GM12872 (cell line): ENCODE measurements around the gene USP6NL.

Experiments
- TF ChIP-seq, protein P1 (sequence below): IDR thresholded peaks from 3 replicates; pipeline ENCODE4 v1.5.1; 2011; ENCODE audit warnings: low read depth, mild to moderate bottlenecking, low read length, moderate library complexity; ENCODE audit not compliant: insufficient read depth

USP6NL gene

DNA sequence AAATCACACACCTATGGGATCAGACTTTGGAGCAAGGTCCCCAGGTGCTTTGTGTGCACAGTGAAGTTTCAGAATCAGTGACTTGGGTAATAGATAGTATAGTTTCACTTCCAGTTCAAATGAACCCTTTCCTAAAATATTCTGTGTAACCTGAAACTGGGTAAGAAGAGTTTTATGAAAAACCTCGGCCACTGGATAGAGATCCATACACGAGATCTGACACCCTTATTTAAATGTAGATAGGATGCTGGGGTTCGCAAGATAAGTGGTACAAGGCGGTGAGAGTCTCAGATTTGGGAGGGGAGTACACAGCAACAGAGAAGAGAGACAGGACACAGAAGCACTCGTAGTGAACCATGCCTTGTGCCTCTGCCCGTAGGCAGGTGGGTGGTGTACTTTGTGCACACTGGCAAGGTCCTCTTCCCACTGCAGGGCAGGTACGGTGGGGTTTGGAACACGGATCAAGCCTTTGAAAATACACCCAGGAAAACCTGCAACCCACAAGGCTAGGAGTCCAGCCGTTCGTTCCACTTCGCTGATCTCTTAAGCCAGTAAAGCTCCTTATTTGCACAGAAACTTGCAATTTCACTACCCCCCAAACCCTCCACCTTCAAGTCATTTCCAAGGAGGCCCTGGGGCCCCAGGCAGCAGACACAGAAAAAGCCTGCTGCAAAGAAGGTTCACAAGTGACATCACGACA, 162.8 kb downstream of the USP6NL start:
- TF ChIP-seq, protein P1, sequence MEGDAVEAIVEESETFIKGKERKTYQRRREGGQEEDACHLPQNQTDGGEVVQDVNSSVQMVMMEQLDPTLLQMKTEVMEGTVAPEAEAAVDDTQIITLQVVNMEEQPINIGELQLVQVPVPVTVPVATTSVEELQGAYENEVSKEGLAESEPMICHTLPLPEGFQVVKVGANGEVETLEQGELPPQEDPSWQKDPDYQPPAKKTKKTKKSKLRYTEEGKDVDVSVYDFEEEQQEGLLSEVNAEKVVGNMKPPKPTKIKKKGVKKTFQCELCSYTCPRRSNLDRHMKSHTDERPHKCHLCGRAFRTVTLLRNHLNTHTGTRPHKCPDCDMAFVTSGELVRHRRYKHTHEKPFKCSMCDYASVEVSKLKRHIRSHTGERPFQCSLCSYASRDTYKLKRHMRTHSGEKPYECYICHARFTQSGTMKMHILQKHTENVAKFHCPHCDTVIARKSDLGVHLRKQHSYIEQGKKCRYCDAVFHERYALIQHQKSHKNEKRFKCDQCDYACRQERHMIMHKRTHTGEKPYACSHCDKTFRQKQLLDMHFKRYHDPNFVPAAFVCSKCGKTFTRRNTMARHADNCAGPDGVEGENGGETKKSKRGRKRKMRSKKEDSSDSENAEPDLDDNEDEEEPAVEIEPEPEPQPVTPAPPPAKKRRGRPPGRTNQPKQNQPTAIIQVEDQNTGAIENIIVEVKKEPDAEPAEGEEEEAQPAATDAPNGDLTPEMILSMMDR: no peak

DNA sequence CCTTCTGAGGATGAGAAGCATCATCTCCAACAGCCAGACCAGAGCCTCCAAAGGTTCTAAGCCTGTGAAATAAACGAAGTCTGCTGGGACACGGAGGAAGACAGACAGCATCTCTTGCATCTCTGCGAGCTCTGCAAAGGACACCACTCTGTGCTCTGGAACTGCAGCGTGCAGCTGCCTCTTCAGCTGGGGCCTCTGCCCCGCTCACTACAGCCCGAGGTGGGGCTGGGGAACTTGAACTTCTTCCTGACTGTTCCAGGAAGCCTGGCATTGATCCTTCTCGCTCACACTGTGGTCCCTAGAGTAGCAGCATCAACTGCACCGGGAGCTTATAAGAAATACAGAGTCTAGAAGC, 163.3 kb downstream of the USP6NL start:
- TF ChIP-seq, protein P1: no peak

DNA sequence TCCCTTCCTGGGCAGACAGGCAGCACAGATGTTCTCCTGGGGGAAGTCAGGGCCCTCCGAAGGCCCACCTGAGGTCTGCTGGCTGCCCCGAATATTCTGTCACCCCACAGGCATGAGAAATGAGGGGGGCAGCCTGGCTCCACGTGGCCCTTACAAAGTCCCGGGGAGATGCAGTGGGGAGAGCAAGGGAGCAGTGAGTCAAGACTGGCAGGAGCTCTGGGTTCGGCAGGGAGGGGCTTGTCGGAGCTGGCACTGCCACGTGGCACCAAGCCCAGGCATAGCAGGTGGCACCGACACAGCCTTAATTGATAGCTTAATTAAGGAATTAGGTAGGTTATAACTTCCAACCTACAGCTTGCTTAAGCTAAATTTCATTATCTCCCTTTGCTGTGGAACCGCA, 163.9 kb downstream of the USP6NL start:
- TF ChIP-seq, protein P1: no peak

DNA sequence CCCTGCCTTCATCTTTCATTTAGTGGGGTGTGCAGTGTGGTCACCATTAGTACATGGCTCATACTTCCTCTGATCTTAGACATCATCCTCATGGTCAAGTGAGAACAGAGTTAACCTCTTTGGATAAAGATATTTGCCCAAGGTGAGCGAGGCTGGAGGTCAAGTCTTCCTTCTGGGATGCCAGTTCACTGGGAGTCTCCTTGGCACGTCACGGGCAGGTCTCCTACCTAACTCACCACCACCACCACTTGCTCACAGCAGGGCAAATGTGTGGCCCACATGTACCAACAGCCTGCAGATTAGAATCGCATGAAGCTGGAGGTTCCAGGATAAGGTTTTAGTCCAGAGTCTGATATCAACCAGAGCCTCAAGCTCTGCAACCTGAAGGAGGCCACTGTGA, 164.6 kb downstream of the USP6NL start:
- TF ChIP-seq, protein P1: no peak

DNA sequence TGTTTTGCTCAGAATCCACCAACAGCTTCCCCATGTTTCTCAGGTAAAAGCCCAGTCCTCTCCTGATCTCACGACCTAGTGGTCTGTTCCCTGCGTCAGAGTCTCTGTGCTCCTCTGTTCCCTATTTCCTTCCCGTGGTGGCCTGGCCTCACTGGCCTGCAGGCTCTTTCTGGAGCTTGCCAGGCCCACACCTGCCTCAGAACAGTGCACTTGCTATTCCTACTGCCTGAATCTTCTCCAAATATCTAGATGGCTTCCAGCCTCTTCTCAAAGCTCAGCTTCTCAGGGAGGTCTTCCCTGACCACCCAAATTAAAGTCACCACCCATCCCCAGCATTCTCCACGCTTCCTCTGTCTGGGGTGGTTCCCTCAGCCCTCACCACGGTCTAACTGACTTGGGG, 165.3 kb downstream of the USP6NL start:
- TF ChIP-seq, protein P1: no peak

DNA sequence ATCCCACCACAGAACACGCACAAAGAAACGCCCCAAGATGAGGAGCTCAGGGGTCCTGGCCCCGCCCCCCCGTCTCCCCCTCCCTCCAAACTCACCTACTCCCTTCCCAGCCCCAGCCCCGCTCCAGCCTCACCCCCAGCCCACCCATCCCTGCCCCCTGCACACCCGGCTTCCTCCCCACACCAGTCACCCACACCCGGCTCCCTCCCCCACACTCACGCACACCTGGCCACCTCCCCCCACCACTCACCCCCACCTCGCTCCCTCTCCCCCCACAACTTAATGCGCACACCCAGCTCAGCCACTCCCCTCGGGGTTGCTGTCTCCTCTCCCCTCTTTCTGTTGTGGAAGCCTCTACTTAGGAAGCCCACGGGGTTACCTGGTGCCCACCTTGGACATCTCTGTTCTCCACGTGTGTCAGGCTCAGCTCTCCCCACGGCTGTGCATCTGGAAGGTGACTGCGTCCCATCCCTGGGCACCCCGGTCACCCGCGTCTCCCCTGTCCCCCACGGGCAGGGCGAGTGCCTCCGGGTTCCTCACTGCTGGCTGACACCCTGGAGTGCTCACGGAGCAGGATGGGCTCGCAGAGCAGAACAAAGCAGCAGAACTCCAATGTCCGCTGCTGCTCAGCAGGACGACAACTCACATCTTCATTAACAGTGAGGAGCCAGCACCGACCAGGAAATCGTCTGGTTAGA, 166.8 kb downstream of the USP6NL start:
- TF ChIP-seq, protein P1: no peak

DNA sequence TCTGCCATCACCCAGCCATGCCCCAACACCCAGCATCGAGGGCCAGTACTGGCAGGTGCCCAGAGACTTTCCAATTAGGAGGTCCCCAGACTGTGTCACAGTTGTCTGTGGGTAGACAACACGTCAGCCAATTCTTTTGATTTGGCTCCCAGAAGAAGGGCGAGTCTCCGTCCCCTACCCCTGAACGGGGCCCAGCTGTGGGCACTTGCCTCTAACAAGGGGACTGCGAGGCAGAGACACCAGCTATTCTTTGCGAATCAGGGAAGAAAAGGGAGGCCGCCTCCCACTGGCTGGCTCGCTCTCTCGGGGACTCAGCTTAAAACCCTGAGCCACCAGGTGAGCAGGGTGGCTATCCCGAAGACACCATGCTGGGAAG, 167.3 kb downstream of the USP6NL start:
- TF ChIP-seq, protein P1: no peak
